Endothelial cell of umbilical vein (primary cell): Measurements from ENCODE around the gene CPED1. TPM values are rescaled to one million over a fixed set of nuclear protein-coding genes. Genes with fewer than 3 reads are reported as not detected.

Source experiments
- BruUV-seq: library from RNA; stranded (reverse); fragments of 400-500 nt; replicated peaks from 2 replicates; lab custom pipeline; 2021; lab: Mats Ljungman, UMichigan
- CTCF ChIA-PET: fragments of 300-600, 350-600 bp; sonication (Branson Sonifier 250); formaldehyde crosslinking; loops from one replicate; lab custom pipeline; 2021; ENCODE audit warnings: antibody characterized with exemption, inconsistent platforms; lab: Charles Lee
- POLR2A ChIA-PET: fragments of 300-600, 350-600 bp; sonication (Branson Sonifier 250); formaldehyde crosslinking; loops from one replicate; lab custom pipeline; 2021; ENCODE audit warnings: antibody characterized with exemption, inconsistent platforms; lab: Charles Lee
- DNase-seq: peaks from one replicate; pipeline ENCODE4 v3.0.0-alpha.2; 2011; ENCODE audit warnings: low read depth, low spot score
- FAIRE-seq: peaks from 2 replicates; lab custom pipeline; 2011; peaks lifted over from hg19 to GRCh38; lab: Jason Lieb, UNC
- H2AFZ ChIP-seq: 2 replicates; pipeline ENCODE4 v1.6.0; 2012; ENCODE audit warnings: low read depth, low read length, control low read depth, inconsistent platforms
- H3K27ac ChIP-seq: 2 replicates; pipeline ENCODE4 v1.5.1; 2011; ENCODE audit warnings: low read depth, mild to moderate bottlenecking, control low read depth, low read length, moderate library complexity; ENCODE audit not compliant: insufficient read depth
- H3K27me3 ChIP-seq, 2 experiments: 2 replicates each; pipeline versions ENCODE4 v1.6.0 to v1.6.1; 2011; ENCODE audit warnings: low read length in 2 of 2, mixed read lengths in 1 of 2; ENCODE audit not compliant: control insufficient read depth in 2 of 2, insufficient read depth in 2 of 2
- H3K36me3 ChIP-seq, 2 experiments: 2 replicates in 1 of 2; 3 replicates in 1 of 2; pipeline ENCODE4 v1.5.1; 2011; ENCODE audit warnings: low read length in 2 of 2, mild to moderate bottlenecking in 1 of 2, moderate library complexity in 1 of 2; ENCODE audit not compliant: control insufficient read depth in 2 of 2, insufficient read depth in 2 of 2; ENCODE audit errors: extremely low read depth in 1 of 2
- H3K4me1 ChIP-seq: 3 replicates; pipeline ENCODE4 v1.5.1; 2011; ENCODE audit warnings: mild to moderate bottlenecking, low read length; ENCODE audit not compliant: control insufficient read depth, insufficient read depth; ENCODE audit errors: extremely low read depth
- H3K4me2 ChIP-seq: 2 replicates; pipeline ENCODE4 v1.6.1; 2011; ENCODE audit warnings: low read length, control low read depth, mixed read lengths; ENCODE audit not compliant: insufficient read depth
- H3K4me3 ChIP-seq, 3 experiments: fragments of 200-600 bp in 1 of 3; sonication (generic), shearing (Covaris generic) in 1 of 3; replicated peaks in 1 of 3; 2 replicates each; pipeline ENCODE4 v1.5.1; 2011 to 2016; ENCODE audit warnings: control low read depth in 3 of 3, low read length in 3 of 3, mild to moderate bottlenecking in 2 of 3, inconsistent platforms in 1 of 3, low read depth in 1 of 3, moderate library complexity in 1 of 3; ENCODE audit not compliant: insufficient read depth in 1 of 3
- H3K79me2 ChIP-seq: 2 replicates; pipeline ENCODE4 v1.6.0; 2012; ENCODE audit warnings: low read length, inconsistent platforms; ENCODE audit not compliant: control insufficient read depth, insufficient read depth
- H3K9ac ChIP-seq: replicated peaks from 2 replicates; pipeline ENCODE3; 2011; ENCODE audit warnings: low read length, control low read depth; ENCODE audit not compliant: insufficient read depth; ENCODE audit errors: extremely low read depth
- H3K9me1 ChIP-seq: replicated peaks from 3 replicates; pipeline ENCODE4 v1.6.0; 2011; ENCODE audit warnings: mild to moderate bottlenecking, low read length; ENCODE audit not compliant: control insufficient read depth, insufficient read depth; ENCODE audit errors: extremely low read depth
- H3K9me3 ChIP-seq: replicated peaks from 2 replicates; pipeline ENCODE4 v1.5.1; 2012; ENCODE audit warnings: low read length, inconsistent platforms; ENCODE audit not compliant: control insufficient read depth, insufficient read depth
- H4K20me1 ChIP-seq: replicated peaks from 2 replicates; pipeline ENCODE3; 2011; ENCODE audit warnings: mild to moderate bottlenecking, low read length; ENCODE audit not compliant: control insufficient read depth, insufficient read depth; ENCODE audit errors: extremely low read depth
- EZH2 ChIP-seq: IDR thresholded peaks from 2 replicates; pipeline ENCODE4 v1.6.1; 2012; ENCODE audit warnings: borderline replicate concordance, low read depth, mild to moderate bottlenecking, moderate library complexity, low read length, inconsistent platforms; ENCODE audit not compliant: severe bottlenecking
- FOS ChIP-seq: IDR thresholded peaks from 2 replicates; pipeline ENCODE4 v1.6.1; 2011; ENCODE audit warnings: mild to moderate bottlenecking, low read length, moderate library complexity, borderline replicate concordance; ENCODE audit not compliant: insufficient read depth
- GATA2 ChIP-seq: IDR thresholded peaks from 2 replicates; pipeline ENCODE4 v1.7.0; 2011; ENCODE audit warnings: low read depth, mild to moderate bottlenecking, moderate library complexity, mixed read lengths, low read length; ENCODE audit not compliant: insufficient read length, insufficient read depth
- JUN ChIP-seq: IDR thresholded peaks from 2 replicates; pipeline ENCODE4 v1.6.1; 2011; ENCODE audit warnings: borderline replicate concordance, low read depth; ENCODE audit not compliant: insufficient read length, insufficient read depth
- MYC ChIP-seq: IDR thresholded peaks from one replicate; pipeline ENCODE4 v1.6.1; 2011; ENCODE audit warnings: mild to moderate bottlenecking, low read depth, low read length
- POLR2A ChIP-seq: IDR thresholded peaks from 2 replicates; pipeline ENCODE4 v1.6.1; 2012; ENCODE audit warnings: low read depth, mild to moderate bottlenecking, control low read depth, low read length
- POLR2AphosphoS5 ChIP-seq: IDR thresholded peaks from 2 replicates; pipeline ENCODE4 v1.6.1; 2012; ENCODE audit warnings: low read depth, mild to moderate bottlenecking, control low read depth, low read length, moderate library complexity; ENCODE audit not compliant: insufficient read depth
- dilution Hi-C: fragments of 300-500 bp; cut with MboI; formaldehyde crosslinking; loops from one replicate; pipeline ENCODE4 v1.15.0; 2019; ENCODE audit warnings: low sequenced_read_pairs; ENCODE audit not compliant: extremely low pct_ligation_motif_present
- intact Hi-C: fragments of 100-400 bp; cut with micrococcal nuclease; formaldehyde crosslinking; loops from one replicate; pipeline ENCODE4 v1.10.0; 2022
- polyA plus RNA-seq, 4 experiments: library from polyadenylated mRNA; depleted of rRNA in 3 of 4; stranded (reverse) in 3 of 4; unstranded in 1 of 4; fragments of >200 nt; gene quantifications; 2 replicates each; pipeline versions ENCODE4 v1.2.1 to v1.2.3, GENCODE V29; 2011 to 2012; ENCODE audit warnings: missing spikeins in 1 of 4
- total RNA-seq: library from RNA; stranded (reverse); gene quantifications from 2 replicates; pipeline ENCODE4 v1.2.3, GENCODE V29; 2021
- TF ChIP-seq, protein P1 (sequence below): IDR thresholded peaks from 2 replicates; pipeline ENCODE4 v1.6.1; 2011; ENCODE audit not compliant: insufficient read depth, insufficient read length
- TF ChIP-seq, protein P2 (sequence below), 2 donors: IDR thresholded peaks; 1 replicate in 1 of 2; 2 replicates in 1 of 2; pipeline ENCODE4 v1.5.1; 2011; ENCODE audit warnings: low read length in 2 of 2, mild to moderate bottlenecking in 2 of 2, moderate library complexity in 2 of 2, control low read depth in 1 of 2, inconsistent platforms in 1 of 2, low read depth in 1 of 2; ENCODE audit not compliant: insufficient read depth in 1 of 2; ENCODE audit errors: extremely low read depth in 1 of 2

CPED1 gene
- total and polyA plus RNA-seq, 2 donors (not counting 3 experiments of a cell fraction or from before 2014, with no cell fraction given), result 0.22 to 3.0 TPM

DNA sequence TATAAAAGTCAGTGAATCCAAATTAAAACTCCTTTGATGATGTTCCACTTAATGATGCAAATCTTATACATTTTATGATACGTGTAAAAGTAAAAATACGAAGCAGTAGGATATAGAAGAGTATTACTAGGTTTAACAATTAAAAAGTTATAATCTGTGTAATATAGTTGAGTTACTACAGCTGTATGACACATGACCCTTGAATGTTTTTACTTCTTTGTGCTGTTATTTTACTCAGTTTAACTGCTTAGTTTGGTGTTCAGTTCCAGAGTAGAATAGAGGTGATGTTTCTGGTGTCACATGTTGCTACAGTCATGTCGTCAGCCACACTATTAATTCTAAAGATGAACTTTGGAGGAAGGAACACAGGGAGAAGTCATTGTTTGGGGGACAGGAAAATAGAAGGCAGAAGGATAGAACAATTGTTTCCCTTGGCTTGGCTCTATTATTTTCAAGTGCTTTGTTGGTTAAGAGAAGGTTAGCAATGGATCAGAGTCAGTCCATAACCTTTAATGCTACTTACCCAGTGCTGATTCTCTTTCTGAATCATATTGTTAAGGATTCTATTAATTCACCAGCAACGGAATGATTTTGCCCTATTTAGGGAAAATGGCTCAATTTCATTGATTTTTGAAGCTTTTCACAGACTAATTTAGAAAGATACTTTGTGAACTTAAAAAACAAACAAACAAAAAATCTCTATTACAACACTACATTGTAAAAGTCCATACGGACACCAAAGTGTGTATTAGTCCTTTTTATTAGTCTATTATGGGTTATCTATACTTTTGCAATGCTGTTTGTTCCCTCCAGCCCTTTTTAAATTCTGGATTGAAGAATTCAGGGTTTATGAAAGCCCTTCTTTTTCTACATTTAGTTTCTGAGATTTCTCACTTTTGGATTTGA lies 73.4 kb downstream of the CPED1 start:
- no peak overlapping the region for H3K4me3 ChIP-seq
- TF ChIP-seq GATA2 (no peak), JUN (no peak), POLR2AphosphoS5 (no peak), EZH2 (no peak), MYC (no peak), FOS (no peak), POLR2A (no peak)
- TF ChIP-seq, protein P1, sequence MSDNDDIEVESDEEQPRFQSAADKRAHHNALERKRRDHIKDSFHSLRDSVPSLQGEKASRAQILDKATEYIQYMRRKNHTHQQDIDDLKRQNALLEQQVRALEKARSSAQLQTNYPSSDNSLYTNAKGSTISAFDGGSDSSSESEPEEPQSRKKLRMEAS, result no peak
- TF ChIP-seq, protein P2, sequence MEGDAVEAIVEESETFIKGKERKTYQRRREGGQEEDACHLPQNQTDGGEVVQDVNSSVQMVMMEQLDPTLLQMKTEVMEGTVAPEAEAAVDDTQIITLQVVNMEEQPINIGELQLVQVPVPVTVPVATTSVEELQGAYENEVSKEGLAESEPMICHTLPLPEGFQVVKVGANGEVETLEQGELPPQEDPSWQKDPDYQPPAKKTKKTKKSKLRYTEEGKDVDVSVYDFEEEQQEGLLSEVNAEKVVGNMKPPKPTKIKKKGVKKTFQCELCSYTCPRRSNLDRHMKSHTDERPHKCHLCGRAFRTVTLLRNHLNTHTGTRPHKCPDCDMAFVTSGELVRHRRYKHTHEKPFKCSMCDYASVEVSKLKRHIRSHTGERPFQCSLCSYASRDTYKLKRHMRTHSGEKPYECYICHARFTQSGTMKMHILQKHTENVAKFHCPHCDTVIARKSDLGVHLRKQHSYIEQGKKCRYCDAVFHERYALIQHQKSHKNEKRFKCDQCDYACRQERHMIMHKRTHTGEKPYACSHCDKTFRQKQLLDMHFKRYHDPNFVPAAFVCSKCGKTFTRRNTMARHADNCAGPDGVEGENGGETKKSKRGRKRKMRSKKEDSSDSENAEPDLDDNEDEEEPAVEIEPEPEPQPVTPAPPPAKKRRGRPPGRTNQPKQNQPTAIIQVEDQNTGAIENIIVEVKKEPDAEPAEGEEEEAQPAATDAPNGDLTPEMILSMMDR (IDR thresholded peaks at IDR 0.05; ENCODE audit: extremely low read depth in 1 of 2, insufficient read depth in 1 of 2, low read depth in 1 of 2, low read length in 2 of 2), result no peak
- ChIA-PET POLR2A (no interaction called here), CTCF (interaction anchor here (0.9 to 2.0 kb wide), 2 partner anchors 12 to 27 kb away, joined by 6 read pairs; no protein-coding TSS in a partner anchor)
- dilution Hi-C loops (no loop called here), intact Hi-C loops (no loop called here)
- no peak overlapping the region for H3K4me2 ChIP-seq
- no peaks in the 10 kb centered on the region for H3K4me1 ChIP-seq
- no peak overlapping the region for H3K27ac ChIP-seq
- H2AFZ ChIP-seq, result no peak overlapping the region
- H3K9ac ChIP-seq, result no peak overlapping the region
- H3K9me3 ChIP-seq, result no peaks in the 10 kb centered on the region
- FAIRE-seq, result peak; percentile 55
- no peaks in the 10 kb centered on the region for H3K36me3 ChIP-seq
- BruUV-seq, result no TSS peak
- H3K79me2 ChIP-seq, result no peaks in the 10 kb centered on the region
- no peaks in the 10 kb centered on the region for H3K9me1 ChIP-seq
- peak; percentile 64 for DNase-seq
- H4K20me1 ChIP-seq, result no peaks in the 10 kb centered on the region
- H3K27me3 ChIP-seq, result peaks cover 3 to 4% of the 10 kb centered on the region in 2 experiments
